SW 1271 (cell line): ENCODE measurements around the gene MATK.

Experiments
- DNase-seq, 2 experiments: peaks; one replicate each; lab custom pipeline; 2025; lab: John Stamatoyannopoulos, UW

The MATK gene, protein sequence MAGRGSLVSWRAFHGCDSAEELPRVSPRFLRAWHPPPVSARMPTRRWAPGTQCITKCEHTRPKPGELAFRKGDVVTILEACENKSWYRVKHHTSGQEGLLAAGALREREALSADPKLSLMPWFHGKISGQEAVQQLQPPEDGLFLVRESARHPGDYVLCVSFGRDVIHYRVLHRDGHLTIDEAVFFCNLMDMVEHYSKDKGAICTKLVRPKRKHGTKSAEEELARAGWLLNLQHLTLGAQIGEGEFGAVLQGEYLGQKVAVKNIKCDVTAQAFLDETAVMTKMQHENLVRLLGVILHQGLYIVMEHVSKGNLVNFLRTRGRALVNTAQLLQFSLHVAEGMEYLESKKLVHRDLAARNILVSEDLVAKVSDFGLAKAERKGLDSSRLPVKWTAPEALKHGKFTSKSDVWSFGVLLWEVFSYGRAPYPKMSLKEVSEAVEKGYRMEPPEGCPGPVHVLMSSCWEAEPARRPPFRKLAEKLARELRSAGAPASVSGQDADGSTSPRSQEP

DNA sequence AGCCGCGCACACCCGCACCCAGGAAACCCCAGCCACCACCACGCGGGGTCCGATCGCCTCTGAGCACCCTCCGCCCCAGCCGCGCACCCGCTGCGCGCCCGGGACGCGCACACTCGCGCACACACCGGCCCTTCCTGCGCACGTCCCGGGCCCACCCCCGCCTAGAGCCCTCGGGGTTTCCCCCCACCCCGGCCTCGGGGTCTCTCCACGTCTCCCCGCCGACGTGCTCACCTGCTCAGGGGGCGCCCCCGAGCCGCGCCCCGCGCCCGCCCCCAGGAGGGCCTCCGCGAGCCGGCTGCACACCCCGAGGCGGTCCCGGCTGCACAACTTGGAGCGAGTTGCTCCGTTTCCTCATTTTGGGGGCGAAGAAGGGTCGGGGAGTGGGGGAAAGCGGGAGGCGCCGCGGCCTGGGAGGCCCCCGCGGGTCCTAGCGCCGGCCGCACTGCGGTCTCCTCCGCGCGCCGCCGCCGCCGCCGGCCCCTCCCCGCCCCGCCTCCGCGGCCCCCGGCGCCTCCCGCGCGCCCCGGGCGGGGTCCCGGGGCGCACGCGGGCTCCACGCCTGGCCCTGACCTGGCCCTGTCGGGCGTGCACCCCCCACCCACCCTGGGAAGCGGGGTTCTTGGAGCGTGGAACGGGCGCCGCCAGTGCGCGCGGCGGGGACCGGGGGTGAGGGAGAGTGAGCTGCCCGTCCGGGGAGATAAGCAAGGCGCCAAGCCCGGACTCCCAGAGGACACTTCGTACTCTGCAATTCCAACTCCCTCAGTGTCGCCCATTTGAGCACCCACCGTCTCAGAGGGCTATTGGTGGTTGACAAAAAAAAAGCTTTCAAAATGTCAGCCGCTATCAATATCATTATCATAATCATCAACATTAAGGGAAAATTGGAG is at the start of gene MATK:
MATK (minus strand) TSS at position 444 of the 887 bp plus-strand sequence. CDS start 1,246 bp downstream, outside the sequence.
- DNase-seq, result no peak

DNA sequence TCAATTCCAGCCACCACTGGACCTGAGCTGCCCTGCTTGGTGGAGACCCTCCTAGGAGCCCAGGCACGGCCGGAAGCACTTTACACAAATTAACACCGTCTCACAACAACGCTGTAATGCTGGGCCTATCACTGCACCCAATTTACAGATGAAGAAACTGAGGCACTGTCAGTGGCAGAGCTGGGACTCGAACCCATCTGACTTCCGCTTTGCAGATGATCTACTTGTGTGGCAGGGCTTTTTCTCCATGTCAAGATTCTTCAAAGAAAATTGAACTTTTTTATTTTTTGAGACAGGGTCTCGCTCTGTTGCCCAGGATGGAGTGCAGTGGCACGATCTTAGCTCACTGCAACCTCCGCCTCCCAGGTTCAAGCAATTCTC is 48.9 kb upstream of the MATK start:
- no peak for DNase-seq

DNA sequence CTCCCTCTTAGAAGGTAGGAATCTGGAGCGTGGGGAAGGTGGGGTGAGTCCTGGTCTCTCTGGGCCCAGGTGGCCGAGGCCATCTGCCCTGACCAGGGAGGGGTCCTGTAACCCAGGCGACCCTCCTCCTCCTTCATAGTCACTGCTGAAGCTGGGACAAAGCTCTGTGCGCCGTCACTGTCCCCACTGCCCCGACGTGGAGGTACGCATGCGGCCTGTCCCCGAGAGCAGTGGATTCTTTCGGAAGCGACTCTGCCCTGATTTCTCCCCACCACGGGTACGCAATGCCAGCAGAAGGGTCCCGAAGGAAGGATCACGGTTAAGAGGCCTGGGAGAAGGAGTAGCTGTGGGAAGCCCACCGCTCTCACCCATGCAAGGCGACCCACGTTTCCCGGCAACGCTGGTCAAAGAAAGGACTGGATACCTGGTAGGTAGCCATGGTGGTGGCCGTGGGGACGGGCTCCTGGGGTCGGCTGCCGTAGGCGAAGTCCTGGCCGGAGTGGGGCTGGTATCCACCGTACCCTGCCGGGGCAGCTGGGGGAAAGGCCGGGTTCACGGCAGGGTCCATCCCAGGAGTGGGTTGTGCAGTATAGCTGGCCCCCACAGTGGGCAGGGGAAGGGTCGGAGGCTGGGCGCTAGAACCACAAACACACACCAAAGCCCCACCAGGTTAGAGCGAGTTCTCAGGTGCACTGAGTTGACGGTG is 48.3 kb upstream of the MATK start:
- no peak for DNase-seq

DNA sequence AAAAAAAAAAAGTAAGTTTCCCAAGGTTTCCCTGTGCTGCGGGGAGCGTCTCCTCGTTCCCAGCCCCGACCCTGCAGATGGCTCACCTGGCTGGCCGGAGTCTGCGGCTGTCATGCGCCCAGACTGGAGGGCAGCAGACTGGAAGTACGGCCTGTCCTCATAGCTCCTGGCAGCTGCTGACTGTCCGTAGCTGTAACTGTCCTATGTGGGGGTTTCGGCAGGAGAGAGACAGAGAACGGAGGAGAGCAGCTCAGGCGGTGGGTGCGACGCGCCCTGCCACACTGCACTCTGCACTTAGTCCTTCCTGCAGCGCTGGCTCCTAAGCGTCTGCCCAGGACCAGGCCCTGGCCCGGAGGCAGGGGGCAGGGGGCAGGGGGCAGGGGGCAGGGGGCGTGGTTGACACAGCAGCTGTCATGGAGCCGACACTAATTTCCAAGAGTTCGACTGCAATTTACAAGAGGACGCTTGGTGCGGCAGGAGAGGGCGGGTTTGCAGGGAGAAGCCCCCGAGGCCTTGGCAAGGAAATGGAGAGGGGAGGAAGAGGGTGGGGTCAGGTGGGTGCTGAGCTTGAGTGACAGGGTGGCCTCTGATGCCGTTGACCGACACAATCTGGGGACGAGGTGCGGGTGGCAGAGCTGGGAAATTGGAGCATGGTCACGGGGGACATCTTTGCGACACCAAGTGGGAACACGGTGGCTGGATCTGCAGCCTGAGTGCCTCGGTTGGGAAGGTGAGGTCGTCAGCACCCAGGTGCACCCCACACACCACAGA is 47.6 kb upstream of the MATK start:
- no peak for DNase-seq

DNA sequence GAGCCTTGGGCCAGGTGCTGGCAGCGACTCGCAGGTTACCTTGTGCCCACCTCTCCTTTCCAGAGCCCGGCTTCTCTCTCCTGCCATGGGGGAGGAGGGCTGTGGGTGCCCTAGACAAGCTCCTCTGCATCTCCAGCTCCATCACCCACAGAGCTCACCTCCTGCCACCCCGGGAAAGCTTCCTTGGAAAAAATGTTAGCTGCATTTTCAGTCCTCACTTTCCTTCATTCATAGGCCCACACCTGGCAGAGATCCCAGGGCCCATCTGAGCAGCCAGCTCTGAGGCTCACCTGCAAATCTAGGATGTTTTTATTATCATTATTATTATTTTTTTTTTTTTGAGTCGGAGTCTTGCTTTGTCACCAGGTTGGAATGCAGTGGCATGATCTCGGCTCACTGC is 45.8 kb upstream of the MATK start:
- no peak for DNase-seq

DNA sequence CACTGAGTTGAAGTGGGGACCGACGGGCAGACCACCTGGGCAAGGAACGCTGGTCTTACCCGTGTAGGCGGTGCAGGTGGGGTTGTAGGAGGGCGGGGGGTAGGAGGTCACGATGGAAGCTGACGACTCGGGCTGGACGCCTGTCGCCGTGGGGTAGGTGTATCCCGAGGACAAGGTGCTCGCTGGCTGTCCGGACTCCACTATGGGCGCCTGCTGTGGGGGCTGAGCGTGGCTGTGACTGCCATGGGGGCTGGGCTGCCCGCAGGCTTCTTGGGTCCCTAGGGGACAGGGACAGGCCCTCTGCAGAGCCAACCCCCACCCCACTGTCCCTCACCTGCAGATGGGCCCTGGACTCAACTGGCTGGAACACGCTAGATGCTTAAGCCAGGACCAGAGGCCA is 45.4 kb upstream of the MATK start:
- no peak for DNase-seq

DNA sequence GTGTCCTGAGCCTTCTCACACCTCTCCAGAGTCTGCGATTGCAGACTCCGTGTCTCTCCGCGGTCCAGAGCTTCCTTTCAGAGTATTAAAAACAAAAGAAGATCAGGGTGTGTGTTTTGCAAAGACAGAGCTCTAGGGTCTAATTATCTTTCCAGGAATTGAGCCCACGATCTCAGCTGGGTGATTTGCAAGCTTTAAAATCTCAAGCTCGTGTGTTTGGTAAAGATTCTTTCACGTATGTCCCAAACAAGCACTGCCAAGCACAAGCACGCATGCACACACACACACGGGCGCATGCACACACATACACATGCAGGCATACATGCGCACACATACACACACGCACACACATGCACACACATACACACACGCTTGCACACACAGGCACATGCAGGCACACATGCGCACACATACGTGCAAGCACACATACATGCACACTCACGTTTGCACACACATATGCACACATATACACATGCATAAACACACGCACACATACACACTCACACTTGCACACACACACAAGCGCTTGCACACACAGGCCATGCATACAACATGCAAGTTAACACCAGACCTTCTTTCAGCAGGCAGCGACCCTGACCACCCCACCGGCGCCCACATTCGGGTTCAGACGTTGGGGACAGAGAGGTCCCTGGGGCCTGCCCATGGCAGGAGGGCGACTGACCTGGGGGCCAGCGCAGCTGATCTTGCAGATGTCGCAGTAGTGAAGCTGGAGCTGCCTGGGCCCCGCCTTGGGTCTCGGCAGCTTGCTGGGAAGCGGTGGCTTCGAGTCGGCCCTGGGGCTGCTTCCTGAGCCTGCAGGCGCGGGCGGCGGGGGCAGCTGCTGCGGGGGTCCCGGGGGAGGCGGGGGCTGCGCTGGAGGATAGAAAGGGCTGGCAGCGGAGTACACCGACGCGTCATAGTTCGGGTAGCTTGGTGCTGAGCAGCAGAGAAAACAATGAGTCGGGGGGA is 44.7 kb upstream of the MATK start:
- DNase-seq, result no peak

DNA sequence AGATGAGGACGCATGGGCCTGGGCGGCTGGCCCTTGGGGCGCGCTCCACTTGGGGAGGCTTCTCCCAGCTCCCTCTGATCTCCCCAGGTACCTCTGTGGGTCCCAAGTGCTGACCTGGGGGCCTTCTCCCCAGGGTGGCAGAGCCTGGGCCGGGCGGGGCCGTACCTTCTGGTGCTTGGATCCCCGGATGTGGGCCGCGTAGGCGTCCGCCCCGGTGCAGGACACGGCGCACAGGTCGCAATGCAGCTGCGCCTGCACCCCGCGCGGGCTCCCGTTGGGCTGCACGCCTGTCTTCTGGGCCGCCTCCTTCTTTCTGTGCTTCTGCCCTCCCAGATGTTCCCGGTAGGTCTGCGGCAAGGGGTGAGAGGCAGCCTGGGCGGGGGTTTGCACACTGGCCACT is 41.1 kb upstream of the MATK start:
- no peak for DNase-seq

DNA sequence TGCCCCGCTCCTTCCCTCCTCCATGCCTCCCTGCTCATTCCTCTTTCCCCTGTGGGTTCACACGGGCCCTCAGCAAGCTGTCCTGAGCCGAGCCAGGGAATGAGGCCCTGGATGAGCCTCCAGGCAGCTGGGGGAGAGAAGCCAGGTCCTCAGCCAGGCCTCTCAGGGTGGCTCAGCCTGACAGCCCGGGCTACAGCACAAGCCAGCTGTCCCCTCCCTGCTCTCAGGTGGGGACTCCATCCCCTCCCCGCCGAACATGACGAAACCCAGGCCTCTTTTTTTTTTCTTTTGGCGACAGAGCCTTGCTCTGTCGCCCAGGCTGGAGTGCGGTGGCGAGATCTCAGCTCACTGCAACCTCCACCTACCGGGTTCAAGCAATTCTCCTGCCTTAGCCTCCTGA is 40.0 kb upstream of the MATK start:
- DNase-seq, result no peak

DNA sequence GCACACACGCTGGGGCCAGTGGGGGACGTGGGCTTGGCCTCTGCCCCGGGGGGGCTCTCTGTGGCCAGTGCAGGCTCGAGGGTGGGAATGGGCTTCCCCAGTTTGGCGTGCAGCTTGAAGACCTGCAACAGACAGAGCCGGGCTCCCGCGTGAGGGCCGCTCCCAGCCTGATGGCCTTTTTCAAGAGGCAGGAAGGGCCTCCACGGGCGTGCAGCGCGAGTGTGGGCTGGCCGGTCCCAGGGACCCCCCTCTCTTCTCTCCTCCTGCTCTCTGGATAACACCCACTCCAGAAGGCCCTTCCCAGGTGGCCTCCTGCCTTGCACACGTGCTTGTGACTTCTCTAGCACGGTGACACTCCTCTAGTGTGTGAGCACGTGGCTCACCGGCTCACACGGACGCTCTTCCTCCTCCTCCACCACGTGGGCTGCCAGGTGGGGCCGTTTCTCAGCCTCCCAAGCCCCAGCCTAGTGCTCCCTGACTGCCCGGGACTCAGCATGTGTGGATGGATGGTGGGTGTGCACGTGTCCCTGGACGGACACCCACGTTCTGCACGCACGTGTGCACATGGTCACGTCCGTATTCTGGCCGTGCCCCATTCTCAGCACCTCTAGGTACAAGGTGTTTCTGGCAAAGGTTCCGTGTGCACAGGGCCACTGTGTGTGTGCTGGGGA is 39.2 kb upstream of the MATK start:
- no peak for DNase-seq

DNA sequence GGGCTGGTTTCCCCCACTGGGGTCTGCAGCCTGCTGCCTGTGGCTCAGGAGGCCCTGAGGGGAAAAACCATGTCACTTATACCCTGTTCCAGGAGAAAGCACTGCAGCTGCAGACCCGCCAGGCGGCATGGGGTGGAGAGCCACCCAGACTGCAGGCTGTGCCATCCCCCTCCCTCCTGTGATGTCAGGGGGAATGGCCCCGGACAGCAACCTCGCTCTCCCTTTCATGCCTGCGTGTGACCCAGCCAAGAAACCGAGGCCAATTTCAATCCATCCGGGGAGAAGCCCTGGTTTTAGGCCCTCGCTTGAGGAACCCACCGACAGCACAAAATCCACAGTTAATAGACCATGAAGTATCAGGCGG is 37.2 kb upstream of the MATK start:
- no peak for DNase-seq

DNA sequence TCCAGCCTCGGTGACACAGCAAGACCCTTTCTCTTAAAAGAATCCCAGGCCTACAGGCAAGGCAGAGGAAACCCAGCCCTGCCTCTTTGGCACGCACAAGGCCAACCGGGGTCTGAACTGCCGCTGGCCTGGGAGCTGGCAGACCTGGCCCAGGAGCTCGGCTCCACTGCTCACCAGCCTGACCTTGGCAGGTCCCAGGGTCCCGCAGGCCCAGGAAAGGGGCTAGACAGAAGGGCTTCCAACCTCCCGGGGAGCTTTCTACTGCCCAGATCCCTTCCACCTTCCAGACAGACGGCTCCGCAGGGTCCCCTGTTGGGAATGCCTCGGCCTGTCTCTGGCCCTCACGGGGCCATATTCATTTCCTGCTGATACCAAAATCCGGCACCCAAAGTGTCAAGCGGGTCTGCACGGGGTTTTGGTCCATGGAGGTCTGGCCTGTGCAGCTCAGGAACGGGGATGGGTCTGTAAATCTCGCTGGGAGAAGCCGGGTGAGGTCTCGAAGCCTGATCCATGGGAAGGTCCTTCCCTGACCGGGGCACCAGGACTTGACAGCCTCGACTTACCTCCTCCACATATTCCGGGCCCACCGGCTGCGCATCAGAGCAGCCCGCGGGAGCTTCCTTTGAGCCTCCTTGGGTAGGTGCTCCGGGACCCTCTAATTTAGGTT is 36.6 kb upstream of the MATK start:
- DNase-seq, result no peak

DNA sequence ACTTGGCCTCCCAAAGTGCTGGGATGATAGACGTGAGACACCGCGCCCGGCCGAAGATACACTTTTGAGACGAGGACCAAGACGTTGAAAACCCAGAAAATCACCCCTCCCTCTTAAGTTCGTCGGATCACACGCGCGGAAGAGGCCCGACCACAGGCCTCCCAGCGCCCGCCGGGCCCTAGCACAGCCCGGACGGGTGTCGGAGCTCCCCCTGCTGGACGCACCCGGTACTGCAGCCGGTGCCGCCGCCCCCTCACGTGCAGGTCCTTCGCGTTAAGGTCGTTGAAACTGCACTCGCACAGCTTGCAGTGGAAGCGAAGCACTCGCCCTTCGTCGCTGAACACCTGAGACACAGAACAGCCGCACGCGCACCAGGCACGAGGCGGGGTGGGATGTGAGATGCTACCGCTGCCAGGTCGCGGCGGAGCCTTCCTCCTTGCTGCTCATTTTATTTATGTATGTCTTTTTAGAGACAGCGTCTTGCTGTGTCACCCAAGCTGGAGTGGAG is 35.7 kb upstream of the MATK start:
- DNase-seq, result peak in 1 of 2 experiments; percentile 5

DNA sequence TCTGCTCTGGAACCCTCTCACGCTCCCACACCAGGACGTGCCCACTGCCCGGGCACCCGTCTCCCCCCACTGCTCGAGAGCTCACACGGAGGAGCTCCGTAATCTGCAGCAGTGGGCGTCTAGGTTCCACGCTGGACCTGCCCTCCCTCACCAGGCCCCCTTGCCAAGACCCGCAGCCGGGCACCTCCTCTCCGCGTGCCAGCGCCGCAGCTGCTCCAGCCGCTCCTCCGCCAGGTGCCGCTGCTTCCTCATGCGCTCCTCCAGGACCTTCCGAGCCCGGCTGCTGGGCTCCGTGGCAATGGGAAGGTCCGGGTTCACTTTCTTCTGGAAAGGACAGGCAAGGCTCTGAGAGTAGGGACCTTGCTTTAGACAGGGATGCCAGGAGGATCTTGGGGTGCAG is 35.0 kb upstream of the MATK start:
- DNase-seq, result peak in 1 of 2 experiments; percentile 41

DNA sequence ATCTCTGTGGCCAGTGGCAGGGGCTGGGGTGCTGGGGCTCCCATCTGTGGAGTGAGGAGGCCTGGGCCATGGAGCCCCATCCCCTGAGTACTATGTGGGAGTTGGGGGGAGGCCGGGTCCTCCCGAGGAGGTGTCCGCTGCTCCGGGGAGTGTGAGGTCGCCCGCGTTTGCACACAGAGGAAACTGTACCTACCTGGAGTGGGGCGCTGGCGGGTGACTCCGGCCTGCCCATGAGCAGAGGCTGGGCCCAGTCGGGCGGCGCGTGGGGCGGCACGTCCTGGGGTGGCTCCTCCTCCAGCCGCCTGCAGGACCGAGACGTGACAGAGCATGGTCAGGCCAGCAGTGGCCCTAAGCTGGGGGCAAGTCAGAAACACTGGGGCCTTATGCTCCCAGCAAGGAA is 33.8 kb upstream of the MATK start:
- no peak for DNase-seq

DNA sequence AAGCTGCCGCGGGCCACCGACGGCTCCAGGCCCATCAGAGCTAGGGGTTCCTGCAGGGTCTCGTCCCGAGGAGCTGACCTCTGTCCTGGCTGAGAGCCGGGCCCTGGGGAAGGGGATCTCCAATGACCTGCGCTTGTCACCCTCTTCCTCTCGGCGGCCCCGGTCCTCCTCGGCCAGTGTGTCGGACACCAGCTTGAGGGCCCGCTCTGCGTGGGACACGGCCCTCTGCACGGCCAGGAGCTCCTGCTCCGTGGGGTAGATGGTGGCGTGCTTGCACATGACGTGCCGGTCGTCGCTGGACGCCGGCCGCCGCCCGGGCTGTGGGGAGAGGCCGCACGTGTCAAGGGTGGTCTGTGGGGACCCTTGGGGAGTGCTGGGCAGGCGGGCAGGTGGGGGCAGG is 32.7 kb upstream of the MATK start:
- no peak for DNase-seq

DNA sequence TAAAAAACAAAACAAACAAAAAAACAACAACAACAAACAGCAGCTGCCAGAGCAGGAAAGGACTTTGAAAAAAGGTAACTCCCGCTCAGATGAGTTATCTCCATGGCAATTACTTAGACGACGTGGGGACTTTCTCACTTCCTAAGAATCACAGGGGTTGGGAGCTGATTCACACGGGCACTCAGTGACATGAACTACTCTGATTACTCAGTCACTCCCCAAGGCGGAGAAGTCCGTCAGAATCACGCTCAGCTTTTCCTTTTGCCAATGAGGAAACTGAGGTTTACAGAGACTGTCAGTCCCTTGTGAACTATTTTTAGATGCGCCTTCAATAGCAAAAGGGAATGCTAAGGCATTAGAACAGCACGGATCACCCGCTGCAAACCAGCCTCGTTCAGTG is 32.3 kb upstream of the MATK start:
- DNase-seq, result no peak

DNA sequence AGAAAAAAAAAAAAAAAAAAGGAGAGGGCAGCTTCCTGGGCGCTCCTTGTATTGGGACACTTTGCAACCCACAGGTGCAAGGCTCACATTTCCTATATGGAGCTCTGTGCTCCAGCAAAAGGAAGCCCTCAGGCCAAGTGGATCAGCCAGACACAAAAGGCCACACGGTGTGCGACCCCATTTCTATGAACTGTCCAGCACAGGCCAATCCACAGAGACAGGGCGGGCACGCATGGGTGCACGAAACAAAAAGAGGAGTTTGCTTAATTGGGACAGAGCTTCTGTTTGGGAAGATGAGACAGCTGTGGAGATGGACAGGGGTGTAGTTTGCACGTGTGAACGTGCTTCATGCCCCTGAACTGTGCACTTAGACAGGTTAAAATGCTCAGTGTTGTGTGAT is 31.6 kb upstream of the MATK start:
- DNase-seq, result no peak

DNA sequence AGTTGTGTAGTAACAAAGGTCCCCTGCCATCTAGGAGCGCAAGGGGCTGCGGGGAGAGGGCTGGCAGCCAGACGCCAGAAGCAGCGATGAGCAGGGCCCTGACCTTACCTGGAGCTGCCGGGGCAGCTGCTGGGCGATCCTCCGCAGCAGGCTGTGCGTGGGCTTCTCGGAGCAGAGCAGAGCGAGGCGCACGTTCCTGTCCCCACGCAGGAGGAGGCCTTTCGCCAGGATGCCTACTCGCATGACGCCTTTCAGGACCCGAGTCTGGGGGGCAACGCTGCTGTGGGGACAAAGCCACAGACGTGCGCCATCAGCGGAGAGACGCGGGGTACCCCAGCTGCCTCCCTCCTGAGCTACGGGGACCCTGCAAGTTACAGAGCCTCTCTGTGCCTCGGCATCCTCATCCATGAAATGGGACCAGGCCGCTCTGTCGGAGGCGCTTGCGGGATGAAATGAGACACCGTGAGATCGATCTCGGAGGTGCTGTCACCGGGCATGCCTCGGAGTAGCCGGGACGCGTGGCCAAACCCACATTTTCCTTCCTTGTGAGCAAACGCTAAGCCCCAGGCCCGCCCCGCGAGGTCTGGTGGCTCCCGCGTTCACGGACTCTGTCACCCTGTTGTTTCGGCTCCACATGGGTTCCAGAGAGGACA is 30.5 kb upstream of the MATK start:
- DNase-seq, result no peak
